Frontal cortex (tissue), 4 donors: ENCODE measurements around the gene DCUN1D5. TPM values are rescaled to one million over a fixed set of nuclear protein-coding genes. Genes with fewer than 3 reads are reported as not detected.
A peak's percentile ranks its signal among the peaks of the same experiment; 100 is the strongest.

Experiments used
- DNase-seq, 2 donors: peaks; one replicate each; pipeline ENCODE4 v3.0.0; 2012; ENCODE audit warnings: low spot score in 2 of 2
- FAIRE-seq: peaks from 2 replicates; lab custom pipeline; 2012; peaks lifted over from hg19 to GRCh38; lab: Jason Lieb, UNC
- total RNA-seq: library from RNA; depleted of rRNA; stranded (reverse); fragments of >200 nt; gene quantifications from one replicate; pipeline ENCODE4 v1.2.3, GENCODE V29; 2014
- donor health status: control.
- donor health status: control.
- donor health status: control.

DCUN1D5 gene
- total RNA-seq: 55.8 TPM

DNA sequence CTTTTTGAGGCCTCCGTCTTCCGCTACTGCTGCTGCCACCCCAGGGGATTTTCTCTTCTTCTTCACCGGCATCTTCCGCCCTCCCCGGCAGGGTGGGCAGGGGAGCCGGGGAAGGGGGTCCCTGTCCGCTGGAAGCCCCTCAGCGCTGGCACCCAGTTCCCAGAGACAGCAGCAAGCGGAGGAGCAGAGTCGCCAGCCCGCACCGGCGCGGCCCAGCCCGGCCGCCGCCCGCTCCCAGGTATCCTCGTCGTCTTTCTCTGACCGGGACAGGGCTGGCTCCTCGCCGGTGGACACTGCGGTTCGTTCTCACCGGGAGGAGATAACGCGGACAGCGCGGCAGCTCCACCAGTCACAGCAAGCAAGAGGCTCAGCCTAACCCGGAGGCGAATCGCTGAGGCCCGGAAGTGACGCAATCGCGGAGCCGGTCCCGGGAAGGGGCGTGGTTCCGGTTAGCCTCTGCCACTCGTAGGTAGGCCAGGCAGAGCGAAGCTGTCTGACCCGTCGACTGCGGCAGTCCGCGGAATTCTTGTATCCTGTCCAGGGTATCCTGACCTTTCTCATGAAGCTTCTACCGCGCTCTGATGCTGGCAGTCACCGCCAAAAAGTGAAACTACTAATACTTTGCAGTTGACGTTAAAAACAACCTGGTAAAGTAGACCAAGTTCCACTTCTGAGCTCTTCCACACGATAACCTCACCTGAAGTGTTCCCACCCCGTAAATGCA is at the start of gene DCUN1D5:
DCUN1D5 (minus strand) TSS at position 360 of the 724 bp plus-strand sequence; CDS start at position 72, 288 bp downstream.
- FAIRE-seq (no peak), DNase-seq (peak; percentile 92 to 94)

GRCh38 chr11:103125462-103125861 is 33.5 kb upstream of the DCUN1D5 start:
- DNase-seq: no peak
- FAIRE-seq: no peak

DNA sequence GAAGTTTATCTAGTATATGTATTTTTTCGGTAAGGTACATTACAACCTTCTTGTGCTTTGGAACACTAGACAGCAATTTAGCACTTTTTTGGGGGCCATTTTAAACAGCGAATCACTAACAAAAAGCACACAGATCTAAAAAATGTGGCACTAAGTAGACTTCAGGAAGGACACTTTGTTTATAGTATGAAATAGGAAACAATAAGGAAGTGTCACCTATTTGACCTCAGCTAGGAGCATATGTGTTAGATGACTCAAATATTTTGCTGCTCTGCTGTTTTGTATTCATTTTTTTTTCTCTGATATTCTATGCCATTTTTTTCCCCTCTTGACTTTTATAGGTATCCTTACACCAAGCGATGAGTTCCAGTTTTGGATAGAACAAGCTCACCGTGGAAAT is 22.9 kb upstream of the DCUN1D5 start:
- no peak for FAIRE-seq
- no peak for DNase-seq

- DNase-seq (no peak), FAIRE-seq (no peak)
Observed at GRCh38 chr11:103112364-103112763, 20.4 kb upstream of the DCUN1D5 start.

DNA sequence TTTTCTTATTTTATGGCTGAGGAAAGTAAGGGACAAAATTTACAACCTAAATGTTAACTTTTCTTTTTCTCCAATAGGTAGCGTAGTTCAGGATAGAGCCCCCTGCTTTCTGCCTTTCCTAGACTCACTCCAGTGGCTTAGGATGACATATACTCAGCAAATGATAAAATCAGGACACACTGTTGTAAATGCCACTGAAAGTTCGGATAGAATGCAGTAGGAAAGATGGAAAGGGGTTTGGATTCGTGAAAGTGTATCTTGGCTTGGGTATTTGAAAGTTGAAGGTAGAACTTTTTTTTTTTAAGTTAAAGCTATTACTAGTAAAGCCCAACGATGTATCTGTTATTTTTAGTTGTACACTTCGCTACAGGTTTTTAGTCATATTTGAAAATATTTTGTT is 19.4 kb upstream of the DCUN1D5 start:
- FAIRE-seq: no peak
- DNase-seq: no peak

DNA sequence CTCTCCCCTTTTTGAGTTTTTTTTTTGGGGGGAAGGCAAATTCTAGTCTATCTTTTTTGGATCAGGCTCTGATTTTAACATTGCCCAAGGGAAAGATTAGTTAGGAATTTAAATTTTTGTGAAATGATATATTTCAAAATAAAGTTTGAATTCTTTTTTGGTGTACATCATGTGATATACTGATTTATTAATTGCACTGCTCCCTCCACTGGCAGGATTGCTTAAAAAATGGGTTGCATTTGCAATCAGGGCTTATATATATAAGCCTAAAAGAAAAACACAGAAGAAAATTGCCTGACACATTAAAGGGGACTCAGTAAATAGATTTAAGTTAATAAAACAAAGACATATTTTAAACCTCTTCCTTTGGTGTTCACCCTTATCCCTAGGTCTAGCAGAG is 18.4 kb upstream of the DCUN1D5 start:
- no peak for DNase-seq

DNA sequence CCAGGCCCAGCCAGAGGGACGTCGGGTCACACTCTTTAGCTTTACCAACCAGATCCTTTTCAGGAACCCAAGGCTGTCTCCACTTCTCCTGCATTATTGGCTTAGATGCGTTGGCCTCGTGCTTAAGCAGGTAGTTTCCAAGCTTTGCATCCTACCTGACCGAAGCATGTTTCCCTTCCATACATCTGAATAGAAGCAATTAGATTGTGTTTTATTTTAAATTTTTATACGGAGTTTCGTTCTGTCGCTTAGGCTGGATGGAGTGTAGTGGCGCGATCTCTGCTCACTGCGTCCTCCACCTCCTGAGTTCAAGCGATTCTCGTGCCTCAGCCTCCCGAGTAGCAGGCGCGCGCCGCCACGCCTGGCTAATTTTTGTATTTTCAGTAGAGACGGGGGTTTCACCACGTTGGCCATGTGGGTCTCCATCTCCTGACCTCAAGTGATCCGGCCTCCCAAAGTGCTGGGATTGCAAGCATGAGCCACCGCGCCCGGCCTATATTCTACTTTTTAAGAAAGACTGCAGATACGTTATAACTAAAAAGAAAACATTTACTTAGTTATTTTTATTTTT is 17.9 kb upstream of the DCUN1D5 start:
- FAIRE-seq (no peak), DNase-seq (no peak)

More for the DNA sequence above, 18.4 kb upstream of the DCUN1D5 start:
- FAIRE-seq: no peak

- DNase-seq (peak; percentile 70 to 86), FAIRE-seq (no peak)
Observed at GRCh38 chr11:103108933-103109817, 17.2 kb upstream of the DCUN1D5 start, which contains the start of gene DYNC2H1. DYNC2H1 (plus strand) TSS chr11:103109426; CDS start chr11:103109575, 149 bp downstream.

GRCh38 chr11:103097279-103097678 is 5.3 kb upstream of the DCUN1D5 start:
- no peak for FAIRE-seq

GRCh38 chr11:103091064-103091800 is 728 bp downstream of the DCUN1D5 start:
- FAIRE-seq (no peak), DNase-seq (peak in 1 of 2 donors; percentile 18)

More at GRCh38 chr11:103097279-103097678, 5.3 kb upstream of the DCUN1D5 start:
- no peak for DNase-seq

- FAIRE-seq (no peak), DNase-seq (no peak)
Observed at GRCh38 chr11:103086461-103086860, 5.5 kb downstream of the DCUN1D5 start.

DNA sequence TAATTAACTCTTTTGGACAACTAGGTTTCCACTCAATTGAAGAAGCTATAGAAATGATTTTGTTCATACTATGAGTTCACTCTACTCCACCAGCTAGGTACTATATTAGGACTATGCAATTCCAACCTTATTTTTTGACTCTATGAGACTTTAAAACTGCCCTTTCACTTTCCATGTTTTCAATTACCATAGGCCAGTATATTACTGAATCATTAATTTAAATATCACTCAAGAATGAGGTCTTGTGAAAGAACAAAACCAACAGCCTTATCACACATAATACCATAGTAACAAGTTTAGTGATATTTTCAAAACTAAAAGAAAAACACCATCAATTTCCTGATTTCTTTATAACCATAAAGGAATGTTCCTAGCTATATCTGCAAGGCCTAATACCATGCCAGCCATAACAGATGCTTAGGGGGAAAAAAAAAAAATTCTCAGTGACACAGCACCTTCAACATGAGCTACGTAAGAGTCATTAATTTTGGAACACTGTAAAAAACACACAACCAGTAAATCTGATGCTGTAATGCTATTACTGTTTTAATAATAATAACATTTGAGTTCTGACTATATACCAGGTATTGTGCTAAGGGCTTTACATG is 6.1 kb downstream of the DCUN1D5 start:
- no peak for FAIRE-seq

DNA sequence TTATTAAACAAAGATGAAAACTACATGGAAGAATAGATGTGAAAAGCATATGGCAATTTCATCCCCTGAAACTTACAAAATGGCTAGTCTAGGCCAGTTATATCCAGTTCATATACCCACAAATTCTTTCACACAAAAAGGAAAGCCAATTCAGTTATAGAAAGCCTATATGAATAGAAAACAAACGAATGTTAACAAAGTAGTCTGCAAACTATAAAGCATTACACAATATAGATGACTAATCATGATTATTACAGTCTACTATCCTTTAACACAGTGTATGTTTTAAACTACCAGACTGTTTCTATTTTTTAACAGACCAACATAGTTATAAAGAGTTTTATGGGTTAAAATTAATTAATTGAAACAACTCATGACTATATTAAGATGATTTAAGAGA is 12.1 kb downstream of the DCUN1D5 start:
- FAIRE-seq: no peak

More for the DNA sequence above, 6.1 kb downstream of the DCUN1D5 start:
- no peak for DNase-seq

DNA sequence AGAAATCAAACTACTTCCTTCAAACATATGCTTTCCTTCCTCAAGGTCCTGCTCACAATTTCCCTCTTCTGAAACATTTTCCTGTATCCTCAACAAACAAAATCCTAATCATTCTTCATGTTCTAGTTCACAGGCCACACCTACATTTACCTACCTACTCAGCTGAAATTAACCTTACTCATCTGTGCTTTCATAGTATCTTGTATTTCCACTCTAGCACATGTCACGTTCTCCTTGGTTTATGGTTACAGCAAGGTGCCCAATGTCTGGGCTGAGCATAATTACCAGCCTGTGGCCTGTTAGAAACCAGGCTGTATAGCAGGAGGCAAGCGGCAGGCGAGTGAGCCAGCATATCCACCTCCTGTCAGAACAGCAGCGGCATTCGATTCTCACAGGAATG is 13.2 kb downstream of the DCUN1D5 start:
- DNase-seq (no peak), FAIRE-seq (no peak)

More for the DNA sequence above, 12.1 kb downstream of the DCUN1D5 start:
- DNase-seq: no peak

- FAIRE-seq: no peak
Observed at GRCh38 chr11:103077554-103077953, 14.4 kb downstream of the DCUN1D5 start.

DNA sequence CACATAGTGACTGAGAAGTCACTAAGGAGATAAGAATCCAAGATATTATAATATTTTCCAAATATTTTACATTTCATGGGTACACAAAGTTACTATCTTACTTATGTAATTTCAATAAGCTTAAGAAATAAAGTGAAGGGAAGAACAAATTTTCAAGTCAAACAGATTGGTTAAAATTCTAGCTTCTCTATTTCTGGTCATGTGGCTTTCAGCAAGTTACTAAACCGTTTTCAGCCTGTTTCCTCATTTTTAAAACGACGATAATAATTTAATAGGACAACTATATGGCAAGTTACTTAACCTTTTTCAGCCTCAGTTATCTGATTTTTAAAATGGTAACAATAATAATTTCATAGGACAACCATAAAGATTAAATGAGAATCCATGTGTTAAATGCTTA is 15.6 kb downstream of the DCUN1D5 start:
- DNase-seq (no peak), FAIRE-seq (no peak)

More at GRCh38 chr11:103077554-103077953, 14.4 kb downstream of the DCUN1D5 start:
- DNase-seq: no peak

- no peak for DNase-seq
- no peak for FAIRE-seq
Observed at GRCh38 chr11:103071008-103071407, 21.0 kb downstream of the DCUN1D5 start.

- no peak for DNase-seq
- FAIRE-seq: no peak
Observed at GRCh38 chr11:103070142-103070541, 21.8 kb downstream of the DCUN1D5 start.

GRCh38 chr11:103069367-103069766 is 22.6 kb downstream of the DCUN1D5 start:
- FAIRE-seq (no peak), DNase-seq (no peak)
